MCF 10A (cell line): ENCODE data around the gene RFESD. TPM values are rescaled to one million over a fixed set of nuclear protein-coding genes. Genes with fewer than 3 reads are reported as not detected.

ENCODE experiments used
- BruUV-seq: library from RNA; stranded (reverse); fragments of 400-500 nt; replicated peaks from 2 replicates; lab custom pipeline; 2021; lab: Mats Ljungman, UMichigan
- CTCF ChIA-PET: fragments of 300-600 bp; sonication (Branson Sonifier 250); formaldehyde crosslinking; extraction: SDS; loops from one replicate; lab custom pipeline; 2021; ENCODE audit warnings: antibody characterized with exemption, inconsistent platforms; lab: Yijun Ruan, JAX
- POLR2A ChIA-PET: fragments of 300-600, 350-650 bp; sonication (Branson Sonifier 250); formaldehyde crosslinking; extraction: SDS; loops from one replicate; lab custom pipeline; 2020; ENCODE audit warnings: antibody characterized with exemption, inconsistent platforms; lab: Yijun Ruan, JAX
- DNase-seq: peaks from one replicate; pipeline ENCODE4 v3.0.0-alpha.2; 2018; ENCODE audit not compliant: unreplicated experiment
- H3K27ac Mint-ChIP-seq: one replicate; pipeline ENCODE4 v1.8.0; 2022; ENCODE audit warnings: mild to moderate bottlenecking, low read depth, mixed read lengths; ENCODE audit not compliant: unreplicated experiment
- H3K27me3 Mint-ChIP-seq: one replicate; pipeline ENCODE4 v1.8.0; 2022; ENCODE audit warnings: mixed read lengths; ENCODE audit not compliant: insufficient read depth, unreplicated experiment
- H3K36me3 Mint-ChIP-seq: one replicate; pipeline ENCODE4 v1.8.0; 2022; ENCODE audit warnings: mild to moderate bottlenecking, moderate library complexity, mixed read lengths; ENCODE audit not compliant: insufficient read depth, unreplicated experiment
- H3K4me1 Mint-ChIP-seq: one replicate; pipeline ENCODE4 v1.8.0; 2022; ENCODE audit warnings: mixed read lengths; ENCODE audit not compliant: insufficient read depth, unreplicated experiment
- H3K4me3 Mint-ChIP-seq: one replicate; pipeline ENCODE4 v1.8.0; 2022; ENCODE audit warnings: mild to moderate bottlenecking, moderate library complexity, mixed read lengths; ENCODE audit not compliant: unreplicated experiment
- H3K9me3 Mint-ChIP-seq: one replicate; pipeline ENCODE4 v1.8.0; 2022; ENCODE audit warnings: mixed read lengths; ENCODE audit not compliant: unreplicated experiment
- CTCF ChIP-seq: fragments of 200-600 bp; IDR thresholded peaks from one replicate; pipeline ENCODE4 v1.8.0; 2022; ENCODE audit warnings: antibody characterized with exemption, mild to moderate bottlenecking; ENCODE audit not compliant: unreplicated experiment
- intact Hi-C: fragments of 100-400 bp; cut with micrococcal nuclease; formaldehyde crosslinking; loops from 2 replicates; pipeline ENCODE4 v1.14.1; 2022
- total RNA-seq: library from RNA; stranded (reverse); gene quantifications from 2 replicates; pipeline ENCODE4 v1.2.3, GENCODE V29; 2022

Gene RFESD
- total RNA-seq, 1 experiment from 2014 or later, result 5.9 TPM

- Mint-ChIP-seq H3K36me3 (no peaks in the 10 kb centered on the region), H3K4me3 (no peak overlapping the region), H3K27me3 (no peaks in the 10 kb centered on the region), H3K9me3 (peaks cover 7% of the 10 kb centered on the region), H3K4me1 (no peaks in the 10 kb centered on the region), H3K27ac (no peak overlapping the region)
- intact Hi-C loops, result no loop called here
- ChIA-PET CTCF (interaction anchor here (0.6 kb wide), 1 partner anchor 95 kb away, joined by 4 read pairs; no protein-coding TSS in a partner anchor), POLR2A (interaction anchor here (0.7 to 0.9 kb wide), 2 partner anchors 10 to 49 kb away, joined by 3 read pairs; no protein-coding TSS in a partner anchor)
- DNase-seq, result no peak
- BruUV-seq, result no TSS peak
- TF ChIP-seq CTCF, result no peak
Observed at GRCh38 chr5:95686651-95687050, 40.1 kb downstream of the RFESD start.

- no TSS peak for BruUV-seq
- H3K27ac Mint-ChIP-seq, result no peak overlapping the region
Observed at GRCh38 chr5:95689680-95690079, 43.1 kb downstream of the RFESD start.

GRCh38 chr5:95690333-95690732 lies 43.8 kb downstream of the RFESD start:
- CTCF ChIA-PET, result interaction anchor here (1.1 kb wide), 1 partner anchor 20 kb away, joined by 4 read pairs; no protein-coding TSS in a partner anchor
- no peaks in the 10 kb centered on the region for H3K36me3 Mint-ChIP-seq

More at GRCh38 chr5:95689680-95690079, 43.1 kb downstream of the RFESD start:
- peaks cover 7% of the 10 kb centered on the region for H3K9me3 Mint-ChIP-seq
- H3K27me3 Mint-ChIP-seq, result no peaks in the 10 kb centered on the region
- H3K36me3 Mint-ChIP-seq, result no peaks in the 10 kb centered on the region
- intact Hi-C loops, result no loop called here
- no peak for TF ChIP-seq CTCF
- no peaks in the 10 kb centered on the region for H3K4me1 Mint-ChIP-seq
- DNase-seq, result no peak
- H3K4me3 Mint-ChIP-seq, result no peak overlapping the region
- POLR2A ChIA-PET, result no interaction called here
- CTCF ChIA-PET, result interaction anchor here (0.6 kb wide), 1 partner anchor 152 kb away, joined by 3 read pairs; no protein-coding TSS in a partner anchor

More at GRCh38 chr5:95690333-95690732, 43.8 kb downstream of the RFESD start:
- H3K4me3 Mint-ChIP-seq, result no peak overlapping the region
- no peak for DNase-seq
- peaks cover 7% of the 10 kb centered on the region for H3K9me3 Mint-ChIP-seq
- POLR2A ChIA-PET, result no interaction called here
- no peaks in the 10 kb centered on the region for H3K27me3 Mint-ChIP-seq
- no TSS peak for BruUV-seq
- H3K27ac Mint-ChIP-seq, result no peak overlapping the region
- intact Hi-C loops, result no loop called here
- TF ChIP-seq CTCF, result no peak
- H3K4me1 Mint-ChIP-seq, result no peaks in the 10 kb centered on the region
